GDM1 (cell line): Measurements from ENCODE around the gene NOTCH1.
"Not testable (repeated sequence)": the region's sequence is repeated elsewhere in the genome, so short reads cannot be mapped to it uniquely, and the experiment has no call there.

ENCODE experiments used
- DNase-seq: peaks from one replicate; lab custom pipeline; 2025; lab: John Stamatoyannopoulos, UW

The NOTCH1 gene

DNA sequence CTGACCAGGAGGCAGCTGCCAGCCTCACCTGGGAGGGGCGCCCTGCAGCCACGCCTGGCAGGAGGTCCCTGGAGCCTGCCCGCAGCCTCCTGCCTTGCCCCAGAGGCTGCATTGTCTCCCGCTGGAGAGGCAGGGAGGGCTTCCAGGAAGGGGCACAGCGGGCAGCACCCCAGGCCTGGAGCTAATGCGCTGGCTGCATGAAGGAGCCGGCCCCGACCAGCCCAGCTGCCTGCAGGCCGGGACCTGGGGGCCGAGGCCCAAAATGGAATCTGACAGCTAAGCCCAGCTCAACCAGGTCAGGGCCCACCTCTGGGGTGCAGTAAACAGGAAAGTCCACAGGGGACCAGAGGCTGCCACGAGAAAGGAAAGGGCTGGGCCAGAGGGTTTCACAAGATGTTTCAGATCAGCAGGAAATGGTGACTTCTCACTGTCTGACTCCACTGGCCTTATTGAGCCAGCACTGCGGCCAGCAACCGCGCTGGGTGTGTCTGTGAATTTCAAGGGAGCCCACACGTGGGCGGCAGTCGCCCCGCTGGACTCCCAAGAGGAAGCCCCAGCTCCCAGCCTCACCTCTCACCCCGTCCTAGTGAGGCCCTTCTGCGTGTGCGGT lies 18.6 kb upstream of the NOTCH1 start:
- DNase-seq, result no peak

DNA sequence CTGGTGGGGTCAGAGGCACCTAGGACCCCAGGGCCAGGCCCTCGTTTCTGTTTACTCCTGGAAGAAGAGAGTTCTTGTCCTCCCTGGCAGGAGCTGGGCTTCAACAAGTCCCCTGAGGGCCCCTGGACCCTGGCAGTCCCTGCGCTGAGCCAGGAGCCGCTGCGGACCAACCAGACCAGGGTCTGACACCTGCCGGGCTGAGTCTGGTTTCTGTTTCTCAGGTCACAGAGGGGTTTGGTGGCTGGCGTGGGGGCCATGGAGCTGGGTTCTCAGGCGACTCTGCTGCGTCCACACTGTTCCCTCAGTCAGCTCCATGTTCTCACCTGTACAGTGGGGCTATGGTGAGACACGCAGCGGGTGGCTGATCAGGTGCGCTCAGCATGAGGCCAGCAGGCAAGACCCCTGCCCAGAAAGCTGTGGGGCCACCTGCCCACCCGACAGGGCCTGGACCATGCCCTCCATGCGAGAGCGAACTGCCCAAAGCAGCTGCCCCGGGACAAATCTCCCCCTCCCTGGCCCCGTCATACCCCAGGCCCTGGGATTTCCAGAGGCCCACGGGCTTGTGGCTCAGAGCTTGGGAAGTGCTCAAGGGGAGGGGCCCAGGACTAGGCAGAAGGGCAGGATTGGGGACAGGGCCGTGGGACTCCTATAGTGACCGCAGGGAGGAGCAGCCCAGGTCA lies 17.9 kb upstream of the NOTCH1 start:
- DNase-seq, result no peak

DNA sequence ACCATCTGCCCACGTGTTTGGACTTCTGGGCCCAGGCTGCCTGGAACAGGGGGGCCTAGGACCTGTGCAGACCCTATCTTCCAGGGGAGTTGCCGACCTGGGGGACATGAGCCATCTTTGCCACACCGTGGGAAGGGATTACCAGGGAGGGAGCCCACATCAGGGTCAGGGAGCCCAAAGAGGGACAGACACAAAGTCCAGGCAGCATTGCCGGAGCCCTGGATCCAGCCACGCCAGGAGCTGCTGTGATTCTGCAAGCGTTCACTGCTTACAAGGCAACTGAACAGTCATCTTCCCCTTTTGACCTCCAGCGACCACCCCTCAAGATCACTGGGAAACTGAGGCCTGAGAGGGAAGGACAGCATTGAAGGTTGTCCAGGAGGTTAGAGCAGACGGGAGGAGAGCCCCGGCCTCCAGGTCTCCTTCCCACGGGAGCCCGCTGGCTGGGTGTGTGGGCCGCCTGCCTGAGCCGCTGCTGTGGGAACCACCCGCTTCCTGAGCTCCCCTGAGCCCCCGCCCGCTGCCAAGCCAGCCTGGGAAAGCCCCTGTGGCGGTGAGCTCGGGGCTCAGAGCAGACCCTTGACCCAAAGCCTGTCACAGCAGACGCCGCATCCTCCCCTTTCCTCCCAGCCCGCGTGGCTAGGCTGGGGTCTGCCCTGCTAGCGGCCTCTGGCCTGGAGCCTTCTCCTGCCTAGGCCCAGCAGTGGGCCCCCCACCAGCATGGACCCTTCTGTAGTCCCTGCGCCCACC lies 17.1 kb upstream of the NOTCH1 start:
- no peak for DNase-seq

DNA sequence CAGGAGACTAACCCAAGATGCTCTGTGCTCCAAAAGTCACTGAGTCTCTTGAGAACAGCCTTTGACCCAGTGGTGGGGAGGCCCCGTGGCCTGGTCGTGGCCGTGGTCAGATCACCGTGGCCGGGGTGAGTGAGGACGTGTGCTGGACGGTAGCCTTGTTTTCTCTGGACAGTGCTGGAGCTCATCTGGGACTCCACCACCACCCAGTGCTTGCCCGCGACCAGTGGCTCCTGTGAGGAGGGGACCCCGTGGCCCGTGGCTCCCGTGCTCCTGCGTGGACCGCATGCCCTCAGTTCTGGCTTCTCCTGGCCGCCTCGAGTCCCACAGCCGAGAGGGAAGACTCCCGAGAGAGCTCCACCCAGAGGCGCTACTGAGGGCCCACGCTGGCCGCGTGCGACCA lies 15.9 kb upstream of the NOTCH1 start:
- DNase-seq, result no peak

DNA sequence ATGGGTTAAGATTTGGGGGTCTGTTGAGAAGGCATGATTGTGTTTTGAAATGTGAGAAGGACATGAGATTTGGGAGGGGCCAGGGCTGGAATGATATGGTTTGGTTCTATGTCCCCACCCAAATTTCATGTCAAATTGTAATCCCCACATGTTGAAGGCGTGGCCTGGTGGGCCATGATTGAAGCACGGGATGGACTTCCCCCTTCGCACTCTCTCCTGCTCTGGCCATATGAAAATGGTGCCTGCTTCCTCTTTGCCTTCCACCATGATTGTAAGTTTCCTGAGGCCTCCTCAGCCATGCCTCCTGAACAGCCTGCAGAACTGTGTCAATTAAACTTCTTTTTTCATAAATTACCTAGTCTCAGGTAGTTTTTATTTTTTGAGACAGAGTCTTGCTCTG lies 14.7 kb upstream of the NOTCH1 start:
- DNase-seq, result no peak

DNA sequence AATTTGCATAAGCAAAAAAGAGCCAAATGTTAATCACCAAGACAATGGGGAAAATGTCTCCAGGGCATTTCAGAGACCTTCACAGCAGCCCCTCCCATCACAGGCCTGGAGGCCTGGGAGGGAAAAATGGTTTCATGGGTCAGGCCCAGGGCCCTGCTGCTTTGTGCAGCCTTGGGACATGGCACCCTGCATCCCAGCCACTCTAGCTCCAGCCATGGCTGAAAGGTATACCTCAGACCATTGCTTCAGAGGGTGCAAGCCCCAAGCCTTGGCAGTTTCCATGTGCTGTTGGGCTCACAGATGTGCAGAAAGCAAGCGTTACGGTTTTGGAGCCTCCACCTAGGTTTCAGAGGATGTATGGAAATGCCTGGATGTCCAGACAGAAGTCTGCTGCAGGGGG lies 13.5 kb upstream of the NOTCH1 start:
- DNase-seq, result not testable (repeated sequence)

DNA sequence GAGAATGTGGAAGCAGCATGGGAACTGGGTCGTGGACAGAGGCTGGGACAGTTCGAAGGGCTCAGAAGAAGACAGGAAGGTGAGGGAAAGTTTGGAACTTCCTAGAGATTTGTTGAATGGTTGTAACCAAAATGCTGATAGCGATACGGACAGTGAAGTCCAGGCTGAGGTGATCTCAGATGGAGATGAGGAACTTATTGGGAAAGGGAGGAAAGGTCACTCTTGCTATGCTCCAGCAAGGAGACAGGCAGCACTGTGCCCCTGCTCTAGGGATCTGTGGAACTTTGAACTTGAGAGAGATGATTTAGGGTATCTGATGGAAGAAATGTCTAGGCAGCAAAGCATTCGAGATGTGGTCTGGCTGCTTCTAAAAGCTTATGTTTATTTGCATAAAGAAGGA lies 13.0 kb upstream of the NOTCH1 start:
- DNase-seq, result not testable (repeated sequence)

DNA sequence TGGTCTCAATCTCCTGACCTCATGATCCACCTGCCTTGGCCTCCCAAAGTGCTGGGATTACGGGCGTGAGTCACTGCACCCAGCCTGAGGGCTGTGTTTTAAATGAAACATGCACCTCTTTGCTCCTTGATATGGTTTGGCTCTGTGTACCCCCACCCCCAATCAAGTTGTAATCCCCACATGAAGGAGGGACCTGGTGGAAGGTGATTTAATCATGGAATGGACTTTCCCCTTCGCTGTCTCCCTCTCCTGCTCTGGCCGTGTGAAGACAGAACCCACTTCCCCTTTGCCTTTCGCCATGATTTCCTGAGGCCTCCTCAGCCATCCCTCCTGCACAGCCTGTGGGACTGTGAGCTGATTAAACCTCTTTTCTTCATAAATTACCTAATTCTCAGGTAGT lies 12.5 kb upstream of the NOTCH1 start:
- DNase-seq, result peak; percentile 52

DNA sequence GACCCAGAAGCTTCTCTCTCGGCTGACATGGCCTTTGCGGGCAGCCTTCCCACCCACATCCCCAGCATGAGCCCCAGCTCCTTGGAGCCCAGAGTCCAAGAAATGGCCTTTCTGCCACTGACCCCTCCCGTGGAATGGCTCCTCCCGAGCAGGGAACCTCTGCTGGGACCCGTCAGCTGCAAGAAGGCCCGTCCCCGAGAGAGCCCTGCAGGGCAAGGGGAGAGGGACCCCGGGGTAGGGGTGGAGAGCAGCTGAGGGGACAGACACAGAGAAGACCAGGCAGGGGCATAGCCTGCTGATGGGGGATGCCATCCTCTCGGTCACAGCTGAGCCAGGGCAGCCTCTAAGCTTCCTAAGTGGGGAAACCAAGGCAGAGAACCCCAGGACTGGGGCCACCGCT lies 11.2 kb upstream of the NOTCH1 start:
- no peak for DNase-seq

DNA sequence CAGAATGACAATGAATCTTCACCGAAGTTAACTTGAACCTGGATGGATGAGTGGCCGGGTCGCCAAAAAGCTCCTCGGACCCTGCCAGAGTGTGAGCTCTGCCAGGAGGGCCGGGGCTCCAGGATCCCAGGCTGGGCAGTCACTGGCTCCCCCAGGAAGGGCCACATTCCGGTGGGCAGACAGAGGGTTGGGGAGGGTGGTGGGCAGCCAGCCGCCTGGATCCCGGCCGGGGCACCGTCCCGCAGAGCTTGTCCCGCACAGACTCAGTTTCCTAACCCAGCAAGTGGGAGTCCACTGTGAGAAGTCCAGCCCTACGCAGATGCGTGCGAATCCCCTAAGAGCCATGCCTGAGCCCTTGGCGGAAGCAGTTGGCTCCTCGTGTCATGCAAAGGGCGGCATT lies 10.3 kb upstream of the NOTCH1 start:
- no peak for DNase-seq

DNA sequence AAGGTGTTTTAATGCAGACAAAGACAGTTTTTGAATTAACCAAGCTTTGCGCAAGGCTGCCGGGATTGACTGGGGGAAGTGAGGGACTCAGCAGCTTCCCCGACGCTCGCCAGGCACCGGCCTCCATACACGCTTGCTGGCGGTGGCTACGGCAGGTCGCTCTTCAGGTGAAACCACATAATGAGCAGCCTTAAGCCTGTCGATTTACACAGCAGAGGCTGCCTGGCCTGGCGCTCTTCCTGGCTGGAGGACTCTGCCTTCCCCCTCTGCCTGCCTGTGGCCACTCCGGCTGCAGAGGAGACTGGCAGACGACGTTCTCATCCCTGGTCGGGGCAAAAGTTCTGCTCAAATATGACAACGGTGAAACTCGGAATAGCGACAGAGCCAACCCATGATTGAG lies 9.0 kb upstream of the NOTCH1 start:
- no peak for DNase-seq

DNA sequence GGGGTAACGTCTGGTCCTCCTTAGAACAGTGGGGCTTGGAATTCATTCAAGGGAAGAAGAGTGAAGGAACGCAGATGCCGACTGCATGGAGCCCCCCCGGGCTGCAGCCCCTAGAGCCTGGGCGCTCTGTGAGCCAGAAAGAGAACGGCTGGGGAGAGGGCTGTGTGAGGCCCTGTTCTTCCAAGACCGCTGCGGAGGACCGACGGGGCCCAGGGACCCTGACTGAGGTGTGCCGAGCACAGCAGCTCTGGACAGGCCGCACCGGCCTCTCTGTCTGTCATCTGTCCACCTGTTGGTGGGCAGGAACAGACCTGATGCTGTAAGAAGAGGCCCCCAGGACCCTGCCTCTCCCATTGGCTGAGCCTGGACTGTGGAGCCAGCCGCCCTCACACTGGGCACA lies 7.7 kb upstream of the NOTCH1 start:
- no peak for DNase-seq

DNA sequence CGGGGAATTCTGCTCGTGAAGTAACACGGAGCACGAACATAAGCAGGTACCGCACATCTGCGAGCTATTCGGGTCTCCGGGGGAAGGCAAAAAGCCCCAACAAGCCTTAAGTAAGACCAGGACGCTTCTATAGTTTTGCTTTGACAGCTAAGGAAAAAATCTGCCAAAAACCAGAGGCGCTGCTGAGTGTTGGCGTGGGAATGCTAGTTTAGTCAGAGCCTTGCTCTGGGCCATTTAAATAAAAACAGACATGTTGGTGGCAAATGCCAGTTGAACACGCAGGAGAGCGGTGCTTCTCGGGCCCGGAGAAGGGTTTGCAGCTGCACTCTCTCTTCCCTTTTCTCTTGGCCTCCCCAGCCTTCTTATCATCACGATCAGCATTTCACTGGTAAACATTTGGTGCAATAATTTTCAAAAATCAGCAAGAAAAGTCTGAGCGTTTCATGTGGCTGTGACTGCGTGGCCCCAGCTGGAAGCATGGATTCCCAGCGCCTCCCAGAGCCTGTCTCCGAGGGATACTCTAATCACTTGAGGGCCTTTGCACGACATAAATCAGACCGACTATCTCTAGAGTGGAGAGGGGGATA lies 6.4 kb upstream of the NOTCH1 start:
- no peak for DNase-seq

DNA sequence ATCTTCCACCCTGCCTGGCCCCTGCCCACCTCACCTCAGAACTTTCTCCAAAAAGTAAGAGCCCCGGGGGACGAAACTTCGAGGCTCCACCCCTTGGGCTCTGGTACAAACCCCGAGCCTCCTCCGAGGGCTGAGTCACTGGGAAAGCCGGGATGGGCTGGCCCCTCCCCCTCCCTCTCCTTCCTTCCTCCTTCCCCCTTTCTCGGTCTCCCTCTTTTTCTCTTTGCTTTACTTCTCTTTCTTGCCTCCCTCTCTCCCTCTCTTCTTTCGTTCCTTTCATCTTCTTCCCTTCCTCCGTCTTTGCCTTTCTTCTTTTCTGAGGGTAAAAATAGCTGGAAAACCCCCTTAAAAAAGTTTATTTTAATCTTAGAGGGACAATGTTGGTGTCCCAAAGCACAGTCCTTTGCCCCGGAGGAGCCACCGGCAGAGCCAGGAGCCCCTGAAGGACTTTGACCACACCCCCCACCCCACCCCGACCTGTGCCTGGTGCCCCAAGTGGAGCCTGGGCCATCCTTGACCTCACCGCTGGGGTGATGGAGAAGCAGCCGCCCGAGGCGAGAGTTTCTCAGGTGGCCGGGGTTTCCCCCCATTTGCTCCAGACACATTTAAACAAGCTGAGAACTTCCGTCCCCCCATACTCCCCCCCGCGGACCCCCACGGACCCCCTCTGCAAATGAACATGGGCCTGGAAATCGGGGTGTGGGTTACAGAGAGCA lies 5.7 kb upstream of the NOTCH1 start:
- DNase-seq, result no peak

DNA sequence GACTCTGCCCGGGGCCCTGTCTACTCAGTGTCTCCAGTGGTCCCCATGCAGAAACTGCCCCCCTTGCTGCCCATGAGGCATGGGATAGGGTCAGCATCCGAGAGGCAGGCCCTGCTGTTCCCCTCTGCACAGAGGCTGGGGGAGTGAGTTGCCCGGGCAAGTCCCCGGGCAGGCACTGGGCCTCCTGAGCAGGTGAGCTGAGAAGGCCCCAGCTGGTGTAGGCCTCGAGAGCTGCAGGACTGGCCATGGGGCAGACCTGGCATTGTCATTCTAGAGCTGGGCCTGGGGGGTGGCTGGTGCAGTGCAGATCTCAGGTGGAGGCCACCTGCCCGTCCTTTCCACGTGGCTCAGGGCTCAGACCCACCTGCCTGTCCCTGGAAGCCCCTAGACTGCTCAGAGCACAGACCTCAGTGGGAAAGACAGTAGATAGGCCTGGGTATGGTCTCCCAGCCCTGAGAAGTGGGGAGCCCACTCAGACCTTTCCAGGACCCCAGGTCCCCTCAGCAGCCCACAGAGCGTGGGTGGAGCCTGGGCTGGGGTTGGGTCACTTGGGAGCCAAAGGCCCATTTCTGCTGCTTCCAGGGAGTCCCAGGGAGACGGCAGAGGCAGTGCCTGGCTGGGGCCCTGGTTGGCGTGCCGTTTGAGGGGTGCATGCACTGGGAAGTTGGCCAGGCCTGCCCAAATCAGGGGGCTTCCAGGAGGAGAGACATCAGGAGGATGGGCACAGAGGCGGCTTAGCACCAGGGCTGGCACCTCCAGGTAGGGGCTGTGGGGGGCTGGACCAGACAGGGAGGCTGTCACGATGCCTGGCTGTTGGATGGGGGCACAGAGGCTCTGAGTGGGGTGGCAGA lies 4.8 kb upstream of the NOTCH1 start:
- peak; percentile 29 for DNase-seq

DNA sequence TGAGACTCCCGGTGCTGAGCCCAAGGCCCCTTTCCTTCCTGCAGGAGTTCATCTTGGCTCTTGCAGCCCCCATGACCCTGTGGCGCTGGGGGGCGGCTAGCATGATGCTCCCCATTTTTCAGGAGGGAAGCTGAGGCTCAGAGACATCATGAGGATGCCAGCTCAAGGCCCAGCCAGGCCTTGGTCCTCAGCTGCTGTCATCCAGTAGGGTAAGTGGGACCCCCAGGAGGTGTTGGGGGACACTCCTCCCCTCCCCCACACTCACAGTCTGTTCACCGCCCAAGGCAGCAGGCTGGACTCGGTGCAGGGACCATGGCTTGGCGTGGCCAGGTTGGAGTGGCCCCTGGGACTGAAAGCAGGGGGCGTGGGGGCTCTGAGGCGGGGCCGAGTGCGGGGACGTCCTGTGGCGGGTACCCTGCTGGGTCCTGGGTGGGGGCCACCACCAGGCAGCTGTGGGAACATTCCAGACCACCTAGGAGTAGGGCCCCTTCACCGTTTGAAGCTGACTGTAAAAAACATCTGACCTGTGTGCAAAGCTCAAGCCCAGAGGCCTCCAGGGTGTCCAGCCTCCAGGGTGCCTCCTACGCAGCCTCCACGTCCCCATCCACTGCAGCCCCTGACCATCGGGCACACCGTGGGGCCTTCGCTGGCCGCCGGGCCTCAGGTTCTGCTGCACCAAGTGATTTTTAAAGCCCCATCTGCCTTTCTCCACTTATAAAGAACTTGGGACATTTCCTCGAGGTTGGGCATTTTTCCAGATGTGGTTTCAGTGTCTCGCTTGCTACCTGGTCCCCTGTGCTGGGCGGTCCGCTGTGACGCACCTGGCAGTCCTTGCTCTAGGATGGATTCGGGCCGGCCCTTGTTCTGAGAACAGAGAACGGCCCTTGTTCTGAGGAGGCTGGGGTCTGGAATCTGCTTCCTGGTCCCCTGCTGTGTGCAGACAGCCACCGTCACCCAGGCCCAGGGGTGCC lies 3.4 kb upstream of the NOTCH1 start:
- no peak for DNase-seq

DNA sequence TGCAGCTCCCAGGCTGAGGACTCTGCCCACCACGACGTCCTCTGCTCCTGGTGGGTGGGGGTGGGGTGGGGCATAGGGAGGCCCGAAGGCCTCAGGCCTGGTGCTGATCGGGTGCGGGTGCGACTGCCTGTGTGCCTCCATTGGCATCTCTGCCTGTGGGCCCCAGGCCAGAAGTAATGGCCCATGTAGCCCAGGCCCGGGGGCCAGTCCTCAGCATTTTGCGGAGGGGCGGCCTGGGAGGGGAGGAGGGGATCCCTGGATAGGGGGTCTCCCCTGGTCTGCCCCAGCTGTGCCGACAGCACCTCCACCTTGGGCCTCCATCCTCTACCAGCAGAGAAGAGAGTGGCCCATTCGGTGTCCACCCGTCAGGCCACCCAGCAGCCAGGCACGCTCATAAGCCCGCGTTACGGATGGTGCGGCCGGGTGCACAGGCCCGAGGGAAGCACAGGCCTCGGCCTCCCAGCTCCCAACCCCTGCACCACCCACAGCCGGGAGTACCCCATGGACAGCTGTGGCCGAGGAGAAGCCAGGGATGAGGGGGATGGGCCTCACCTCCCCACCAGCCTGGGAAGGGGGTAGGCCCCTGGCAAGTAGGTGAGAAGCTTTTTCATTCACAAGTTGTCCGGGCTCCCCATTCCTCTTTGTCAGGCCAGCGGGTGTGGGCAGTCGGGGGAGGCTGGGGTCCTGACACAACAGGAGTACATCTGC lies 1.8 kb upstream of the NOTCH1 start:
- no peak for DNase-seq

DNA sequence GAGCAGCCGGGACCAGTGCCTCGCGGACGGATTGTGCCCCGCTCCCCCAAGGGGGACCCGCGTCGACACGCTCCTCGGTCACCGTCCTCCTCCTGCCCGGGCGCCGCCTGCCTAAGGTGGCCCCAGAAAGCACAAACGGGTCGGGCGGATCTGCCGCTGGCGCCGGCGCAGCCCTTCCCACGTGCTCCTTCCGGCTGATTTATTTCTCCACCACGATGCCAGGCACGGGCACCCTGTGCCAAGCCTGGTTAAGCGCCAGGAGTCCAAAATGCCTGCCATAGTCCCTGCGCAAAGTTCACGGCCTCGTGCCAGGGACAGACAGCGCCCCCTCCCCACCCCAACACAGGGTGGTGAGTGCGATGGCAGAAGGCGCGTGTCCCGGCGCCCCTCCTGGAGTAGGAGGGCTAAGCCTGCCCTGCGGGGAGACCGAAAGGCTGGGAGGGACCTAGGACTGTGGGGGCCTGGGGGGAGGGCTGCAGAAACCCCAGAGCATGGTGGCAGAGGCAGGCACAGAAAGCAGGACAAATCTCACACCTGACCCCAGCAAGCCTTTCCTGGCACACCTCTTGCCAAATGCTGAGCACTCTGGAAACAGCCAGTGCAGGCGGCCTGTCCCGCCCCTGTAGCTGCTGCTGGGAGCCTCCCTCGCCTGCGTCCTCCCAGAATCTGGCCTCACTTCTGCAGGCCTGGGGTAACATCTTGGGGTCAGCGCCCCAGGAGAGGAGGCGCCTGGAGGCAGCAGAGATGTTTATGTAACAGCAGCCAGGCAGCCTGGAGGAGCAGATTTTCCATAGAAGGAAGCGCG lies 1.1 kb upstream of the NOTCH1 start:
- DNase-seq, result no peak

DNA sequence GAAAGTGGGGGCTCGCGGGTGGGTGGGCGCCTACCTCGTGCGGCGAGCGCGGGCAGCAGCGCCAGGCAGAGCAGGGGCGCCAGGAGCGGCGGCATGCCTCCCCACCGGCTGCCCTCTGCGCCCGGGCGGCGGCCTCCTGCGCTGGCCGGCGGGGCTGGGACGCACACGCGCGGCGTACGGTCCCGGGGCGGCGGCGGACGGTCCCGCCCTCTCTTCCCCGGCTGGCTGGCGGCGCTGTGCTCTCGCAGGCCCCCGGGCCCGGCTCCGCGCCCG lies 220 bp downstream of the NOTCH1 start:
- DNase-seq, result no peak
